K562 (cell line): ENCODE measurements around the gene ST6GAL1. TPM values are rescaled to one million over a fixed set of nuclear protein-coding genes. Genes with fewer than 3 reads are reported as not detected.

ENCODE experiments used
- ATAC-seq: fragments of 200-7000 bp; cut with Tn5 transposase; 3 replicates; pipeline ENCODE4 v1.9.1; 2020; ENCODE audit warnings: moderate library complexity
- BruUV-seq: library from RNA; stranded (reverse); fragments of 400-500 nt; replicated peaks from 2 replicates; lab custom pipeline; 2021; lab: Mats Ljungman, UMichigan
- CTCF ChIA-PET: fragments of 300-600 bp; formaldehyde crosslinking; extraction: SDS; loops from one replicate; lab custom pipeline; 2021; ENCODE audit warnings: low intra/inter-chr PET ratio; lab: Yijun Ruan, JAX
- POLR2A ChIA-PET: fragments of 300-600, 350-650 bp; sonication (Branson Sonifier 250); formaldehyde crosslinking; extraction: SDS; loops from one replicate; lab custom pipeline; 2021; ENCODE audit warnings: antibody characterized with exemption, inconsistent platforms; lab: Yijun Ruan, JAX
- DNase-seq, 4 experiments: peaks; one replicate each; pipeline versions ENCODE4 v3.0.0 to v3.0.0-alpha.2; 2011 to 2018; ENCODE audit warnings: low spot score in 3 of 4, mixed read lengths in 3 of 4; ENCODE audit errors: extremely low read depth in 1 of 4
- FAIRE-seq: peaks from 2 replicates; lab custom pipeline; 2011; peaks lifted over from hg19 to GRCh38; lab: Jason Lieb, UNC
- H2AFZ ChIP-seq: 2 replicates; pipeline ENCODE4 v1.6.0; 2011; ENCODE audit warnings: low read depth, low read length, control low read depth, inconsistent platforms
- H3K27ac ChIP-seq: fragments of 200-600 bp; 3 replicates; pipeline ENCODE4 v1.8.0; 2011; ENCODE audit warnings: low read depth, mild to moderate bottlenecking, control low read depth, inconsistent platforms, low read length, moderate library complexity, mixed read lengths; ENCODE audit errors: extremely low read depth
- H3K27me3 ChIP-seq, 2 experiments: fragments of 300-600 bp in 1 of 2; 2 replicates in 1 of 2; 3 replicates in 1 of 2; pipeline versions ENCODE4 v1.6.0 to v1.8.0; 2011; ENCODE audit warnings: inconsistent platforms in 2 of 2, low read length in 2 of 2, mild to moderate bottlenecking in 1 of 2, mixed read lengths in 1 of 2, moderate library complexity in 1 of 2; ENCODE audit not compliant: control insufficient read depth in 2 of 2, insufficient read depth in 2 of 2
- H3K36me3 ChIP-seq: fragments of 300-600 bp; 3 replicates; pipeline ENCODE4 v1.8.0; 2011; ENCODE audit warnings: mild to moderate bottlenecking, low read length, inconsistent platforms; ENCODE audit not compliant: control insufficient read depth, insufficient read depth
- H3K4me1 ChIP-seq, 2 experiments: fragments of 200-600 bp in 1 of 2; replicated peaks in 1 of 2; 2 replicates in 1 of 2; 3 replicates in 1 of 2; pipeline versions ENCODE4 v1.5.1 to v1.8.0; 2011; ENCODE audit warnings: inconsistent platforms in 2 of 2, low read length in 2 of 2, mild to moderate bottlenecking in 1 of 2, mixed read lengths in 1 of 2, moderate library complexity in 1 of 2; ENCODE audit not compliant: control insufficient read depth in 2 of 2, insufficient read depth in 2 of 2
- H3K4me2 ChIP-seq: 2 replicates; pipeline ENCODE4 v1.6.1; 2011; ENCODE audit warnings: low read length, control low read depth, inconsistent platforms, mixed read lengths; ENCODE audit not compliant: insufficient read depth
- H3K4me3 ChIP-seq: fragments of 200-600 bp; sonication (generic), shearing (Covaris generic); 2 replicates; pipeline ENCODE4 v1.5.1; 2016; ENCODE audit warnings: control low read depth, inconsistent platforms
- H3K79me2 ChIP-seq: fragments of 200-600 bp; 3 replicates; pipeline ENCODE4 v1.8.0; 2011; ENCODE audit warnings: low read length, inconsistent platforms; ENCODE audit not compliant: control insufficient read depth, insufficient read depth
- H3K9ac ChIP-seq, 2 experiments: 2 replicates each; pipeline versions ENCODE4 v1.6.0 to v1.6.1; 2011; ENCODE audit warnings: low read depth in 2 of 2, low read length in 2 of 2, control low read depth in 1 of 2, inconsistent platforms in 1 of 2, mild to moderate bottlenecking in 1 of 2, mixed read lengths in 1 of 2; ENCODE audit not compliant: insufficient read depth in 1 of 2
- H3K9me1 ChIP-seq: one replicate; pipeline ENCODE4 v1.6.0; 2011; ENCODE audit warnings: inconsistent platforms, mild to moderate bottlenecking, low read length, moderate library complexity; ENCODE audit not compliant: control insufficient read depth, insufficient read depth
- H3K9me3 ChIP-seq: replicated peaks from 2 replicates; pipeline ENCODE4 v1.5.1; 2011; ENCODE audit warnings: low read depth, low read length, inconsistent platforms; ENCODE audit not compliant: control insufficient read depth, insufficient read depth
- H4K20me1 ChIP-seq: replicated peaks from 2 replicates; pipeline ENCODE4 v1.6.1; 2011; ENCODE audit warnings: low read length, inconsistent platforms, mixed read lengths; ENCODE audit not compliant: control insufficient read depth, insufficient read depth
- COPS2 ChIP-seq: fragments of 450-650 bp; conservative IDR thresholded peaks from 2 replicates; pipeline ENCODE4 v1.6.1; 2016; ENCODE audit warnings: mild to moderate bottlenecking, moderate library complexity
- E2F4 ChIP-seq: sonication (generic); formaldehyde crosslinking; IDR thresholded peaks from 2 replicates; pipeline ENCODE4 v1.8.0; 2022; ENCODE audit warnings: mild to moderate bottlenecking, low read depth, missing genetic modification reagents
- HMBOX1 ChIP-seq: sonication (generic); IDR thresholded peaks from 2 replicates; pipeline ENCODE4 v1.6.1; 2016
- REST ChIP-seq, 2 experiments: fragments of 450-650 bp; formaldehyde crosslinking in 1 of 2; IDR thresholded peaks; 2 replicates each; pipeline versions ENCODE4 v1.4.0 to v1.6.1; 2014 to 2020; ENCODE audit warnings: mild to moderate bottlenecking in 2 of 2, borderline replicate concordance in 1 of 2, low read depth in 1 of 2
- SMAD4 ChIP-seq: fragments of 250-450 bp; sonication (Bioruptor Pico); conservative IDR thresholded peaks from 2 replicates; pipeline ENCODE4 v1.8.0; 2021; ENCODE audit warnings: inconsistent platforms, mild to moderate bottlenecking, moderate library complexity
- UBTF ChIP-seq, 2 experiments: IDR thresholded peaks; 2 replicates each; pipeline ENCODE4 v1.6.1; 2012; ENCODE audit warnings: improper control_type of control experiment in 2 of 2, low read depth in 2 of 2, low read length in 2 of 2, borderline replicate concordance in 1 of 2
- ZNF24 ChIP-seq: fragments of 450-650 bp; IDR thresholded peaks from 2 replicates; pipeline ENCODE4 v1.6.1; 2016
- ZNF584 ChIP-seq: fragments of 200-800 bp; sonication (Bioruptor generic); IDR thresholded peaks from 2 replicates; pipeline ENCODE4 v1.6.1; 2016; ENCODE audit warnings: low read depth, mild to moderate bottlenecking, missing genetic modification characterization, missing compliant biosample characterization
- ZNF668 ChIP-seq: fragments of 250-450 bp; sonication (Bioruptor Pico); IDR thresholded peaks from 2 replicates; pipeline ENCODE4 v1.8.0; 2022; ENCODE audit warnings: mild to moderate bottlenecking, inconsistent platforms
- WGBS: fragments of 100-300 bp; shearing (Covaris generic); methylation state at CpG from one replicate; pipeline ENCODE4 v1.1.6; 2016; ENCODE audit warnings: low coverage, mixed read lengths; ENCODE audit not compliant: insufficient coverage; ENCODE audit errors: missing lambda C conversion rate; 5-methylcytosine and 5-hydroxymethylcytosine counted together
- in situ Hi-C: fragments of 300-500 bp; cut with MboI; formaldehyde crosslinking; loops from 4 replicates; pipeline ENCODE4 v1.15.0; 2018; ENCODE audit warnings: inconsistent platforms, mixed read lengths
- intact Hi-C: fragments of 100-400 bp; cut with micrococcal nuclease; formaldehyde crosslinking; loops from 2 replicates; pipeline ENCODE4 v1.14.2; 2022
- polyA plus RNA-seq, 8 experiments: library from polyadenylated mRNA; depleted of rRNA in 4 of 8; stranded (reverse) in 5 of 8; unstranded in 3 of 8; fragments of >200 nt; fragmentation: Nextera tagmentation in 2 of 8; fragmentation: Illumina TruSeq in 1 of 8; extraction: Ambion mirVana in 2 of 8; extraction: Trizol in 1 of 8; gene quantifications; 2 replicates each; pipeline versions ENCODE4 v1.2.1 to v1.2.3, GENCODE V29; 2011 to 2014; ENCODE audit warnings: inconsistent platforms in 1 of 8, missing spikeins in 1 of 8
- total RNA-seq, 7 experiments: library from RNA; depleted of rRNA in 6 of 7; stranded (reverse); fragments of >200 nt in 6 of 7; fragmentation: Illumina TruSeq in 2 of 7; extraction: Trizol in 2 of 7; gene quantifications; 2 replicates each; pipeline versions ENCODE4 v1.2.1 to v1.2.3, GENCODE V29; 2011 to 2021; ENCODE audit warnings: low replicate concordance in 1 of 7

Gene ST6GAL1
- total and polyA plus RNA-seq, 9 of the 15 experiments (the other 6 are each of a cell fraction or from before 2014, with no cell fraction given), result 31.9 to 145 (median 71.0) TPM

GRCh38 chr3:186980989-186981388 lies 50.7 kb downstream of the ST6GAL1 start:
- Histone ChIP-seq H3K9me3 (no peaks in the 10 kb centered on the region), H3K27me3 (no peaks in the 10 kb centered on the region), H3K9ac (no peak overlapping the region), H3K79me2 (no peaks in the 10 kb centered on the region), H3K9me1 (no peaks in the 10 kb centered on the region), H3K36me3 (peaks cover 72% of the 10 kb centered on the region; the same call in 2 of the 3 replicates), H2AFZ (no peak overlapping the region), H3K27ac (no peak overlapping the region), H3K4me3 (no peak overlapping the region), H4K20me1 (no peaks in the 10 kb centered on the region), H3K4me2 (no peak overlapping the region), H3K4me1 (peaks cover 9 to 14% of the 10 kb centered on the region in 2 experiments)
- FAIRE-seq (peak; percentile 23), DNase-seq (no peak), ATAC-seq (no peak)
- CTCF ChIA-PET, result no interaction called here
- 74% methylated on average over 2 of the region's 2 CpGs for WGBS
- intact Hi-C loops (no loop called here), in situ Hi-C loops (no loop called here)
- no TSS peak for BruUV-seq
- POLR2A ChIA-PET, result interaction anchor here (1.4 to 1.9 kb wide), 2 partner anchors 9 to 103 kb away, joined by 3 to 4 read pairs; no protein-coding TSS in a partner anchor
- no peak for TF ChIP-seq HMBOX1
- no peak for TF ChIP-seq ZNF24
- no peak for TF ChIP-seq COPS2
- no peak for TF ChIP-seq ZNF668 (CRISPR knock-in tag)
- no peak for TF ChIP-seq REST (IDR thresholded peaks at IDR 0.05; ENCODE audit: borderline replicate concordance)
- TF ChIP-seq REST (CRISPR knock-in tag; IDR thresholded peaks at IDR 0.05; ENCODE audit: low read depth), result no peak
- no peak for TF ChIP-seq UBTF (IDR thresholded peaks at IDR 0.05; ENCODE audit: borderline replicate concordance in 1 of 2, low read depth in 2 of 2, low read length in 2 of 2)
- no peak for TF ChIP-seq E2F4 (CRISPR knock-in tag)
- TF ChIP-seq SMAD4, result no peak
- no peak for TF ChIP-seq ZNF584 (CRISPR knock-in tag)
